Activated CD4-positive, CD25-positive, alpha-beta regulatory T cell treated with anti-CD3 and anti-CD28 coated beads, Interleukin-2, amount 50 U/mL, for 24 hours (primary cell): ENCODE data around the gene ZNF18.

ENCODE experiments used
- ATAC-seq, 2 donors: fragments of 150-1000 bp; cut with Tn5 transposase; one replicate each; pipeline ENCODE4 v1.10.0; 2021; ENCODE audit warnings: mild to moderate bottlenecking in 1 of 2, moderate library complexity in 1 of 2

Gene ZNF18, protein sequence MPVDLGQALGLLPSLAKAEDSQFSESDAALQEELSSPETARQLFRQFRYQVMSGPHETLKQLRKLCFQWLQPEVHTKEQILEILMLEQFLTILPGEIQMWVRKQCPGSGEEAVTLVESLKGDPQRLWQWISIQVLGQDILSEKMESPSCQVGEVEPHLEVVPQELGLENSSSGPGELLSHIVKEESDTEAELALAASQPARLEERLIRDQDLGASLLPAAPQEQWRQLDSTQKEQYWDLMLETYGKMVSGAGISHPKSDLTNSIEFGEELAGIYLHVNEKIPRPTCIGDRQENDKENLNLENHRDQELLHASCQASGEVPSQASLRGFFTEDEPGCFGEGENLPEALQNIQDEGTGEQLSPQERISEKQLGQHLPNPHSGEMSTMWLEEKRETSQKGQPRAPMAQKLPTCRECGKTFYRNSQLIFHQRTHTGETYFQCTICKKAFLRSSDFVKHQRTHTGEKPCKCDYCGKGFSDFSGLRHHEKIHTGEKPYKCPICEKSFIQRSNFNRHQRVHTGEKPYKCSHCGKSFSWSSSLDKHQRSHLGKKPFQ

DNA sequence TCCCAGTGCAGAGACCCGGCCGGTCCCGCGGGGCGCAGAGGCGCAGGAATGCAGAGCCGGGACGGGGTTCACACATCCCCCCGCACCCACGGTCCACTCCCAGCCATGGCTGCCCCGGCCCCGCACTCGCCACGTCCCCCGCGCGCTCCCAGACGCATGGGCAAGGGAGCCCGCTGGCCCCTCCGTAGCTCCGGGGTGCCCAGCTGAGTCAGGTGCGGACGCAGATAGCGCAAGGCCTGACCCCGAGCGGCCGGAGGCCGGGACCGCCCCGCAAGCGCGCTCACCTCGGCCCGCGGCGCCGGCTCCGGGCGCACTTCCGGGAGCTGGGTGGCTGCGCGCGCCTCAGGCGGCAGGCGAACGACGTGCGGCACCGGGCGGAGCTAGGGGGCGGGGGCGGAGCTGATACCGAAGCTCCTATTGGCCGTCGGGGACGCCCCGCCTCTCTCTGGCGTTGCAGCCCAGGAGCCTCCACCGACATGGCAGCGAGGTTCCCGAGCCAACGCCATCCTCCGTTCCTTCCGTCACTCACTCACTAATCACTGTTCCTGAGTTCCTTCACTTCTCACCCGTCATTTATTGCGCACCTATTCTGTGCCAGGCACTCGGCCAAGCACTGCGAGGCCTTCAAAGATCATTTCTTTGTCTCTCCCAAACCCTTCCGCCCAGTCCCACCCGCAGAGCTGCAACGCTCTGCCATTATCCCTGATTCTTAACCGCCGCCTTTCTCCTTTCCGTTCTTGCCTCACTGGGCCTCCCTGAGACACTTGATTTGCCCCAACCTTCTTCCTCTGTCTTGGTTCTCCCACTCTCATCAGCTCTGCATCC is at the start of gene ZNF18:
Gene ZNF18 (minus strand): TSS at position 329 of the 825 bp plus-strand sequence. CDS start 4,646 bp downstream, outside the sequence.
- ATAC-seq, result peak; percentile 97

DNA sequence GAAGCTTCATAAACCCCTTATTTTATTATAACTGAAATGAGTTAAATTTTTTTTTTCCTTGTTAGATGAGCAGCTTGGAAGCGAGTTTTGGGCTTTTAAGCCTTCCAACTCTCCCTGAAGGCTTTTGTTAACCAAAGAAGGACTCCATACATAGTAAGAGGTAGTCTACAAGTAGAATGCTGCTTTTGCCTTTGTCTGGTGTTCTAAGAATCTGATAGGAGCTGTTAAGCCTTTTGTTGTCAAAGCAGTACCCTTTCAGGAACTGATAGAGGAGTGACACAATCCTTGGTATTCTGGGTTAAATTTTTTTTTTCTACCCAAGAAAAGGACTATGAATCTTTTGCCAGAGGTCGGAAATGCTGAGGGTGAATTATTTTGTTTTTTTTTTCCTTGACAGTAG is 49.5 kb upstream of the ZNF18 start:
- no peak for ATAC-seq

DNA sequence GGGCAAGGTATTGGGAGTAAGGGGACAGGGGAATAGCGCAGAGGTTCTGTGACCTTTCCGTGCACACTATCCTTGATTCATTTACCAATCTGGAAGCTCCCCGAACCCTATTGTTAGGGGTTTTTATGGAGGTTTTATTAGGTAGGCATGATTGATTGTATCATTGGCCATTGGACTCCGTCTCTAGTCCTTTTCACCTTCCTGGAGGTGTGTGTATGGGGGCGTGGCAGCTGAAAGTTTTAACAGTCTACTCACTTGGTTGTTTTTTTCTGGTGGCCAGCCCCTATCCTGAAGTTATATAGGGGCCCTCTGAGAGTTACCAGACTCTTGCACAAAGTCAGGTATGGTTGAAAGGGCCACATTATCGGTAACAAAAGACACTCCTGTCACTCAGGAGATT is 46.4 kb upstream of the ZNF18 start:
- ATAC-seq, result no peak

DNA sequence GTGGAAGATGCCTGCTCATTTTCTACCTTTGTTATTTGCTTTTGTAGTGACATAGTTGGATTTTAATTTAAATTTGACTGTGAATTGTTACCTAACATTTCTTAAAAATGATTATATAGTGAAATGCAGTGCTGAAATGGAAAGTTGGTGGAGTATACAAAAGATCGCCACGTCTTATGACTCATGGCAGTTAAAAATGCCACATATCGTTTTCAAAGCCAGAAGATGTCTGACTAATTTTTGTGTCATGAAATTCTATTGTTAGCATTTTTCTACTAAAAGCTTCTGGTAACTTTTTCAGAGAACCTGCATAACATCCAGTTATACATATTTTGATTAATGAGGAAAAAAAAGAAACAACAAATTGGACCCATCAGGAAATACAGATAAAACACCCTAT is 44.0 kb upstream of the ZNF18 start:
- ATAC-seq, result peak; percentile 81 to 91

DNA sequence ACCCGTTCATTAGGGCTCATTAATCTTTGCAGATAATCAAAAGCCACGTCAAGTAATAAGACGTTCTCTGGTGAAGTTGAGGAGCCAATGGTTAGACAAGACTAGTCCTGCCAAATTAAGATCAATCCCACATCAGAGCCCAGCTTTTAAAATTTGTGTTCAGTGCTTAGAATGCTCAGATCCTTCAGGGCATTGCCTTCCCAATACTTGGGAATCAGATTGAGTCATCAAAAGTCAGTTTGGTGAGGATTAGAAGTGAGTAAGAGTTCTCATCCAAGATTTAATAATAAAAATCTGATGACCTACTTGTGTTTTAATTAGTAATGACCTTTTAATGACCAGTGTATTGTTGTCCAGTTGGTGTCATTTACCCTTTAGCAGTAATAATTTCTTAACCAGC is 43.2 kb upstream of the ZNF18 start:
- no peak for ATAC-seq

DNA sequence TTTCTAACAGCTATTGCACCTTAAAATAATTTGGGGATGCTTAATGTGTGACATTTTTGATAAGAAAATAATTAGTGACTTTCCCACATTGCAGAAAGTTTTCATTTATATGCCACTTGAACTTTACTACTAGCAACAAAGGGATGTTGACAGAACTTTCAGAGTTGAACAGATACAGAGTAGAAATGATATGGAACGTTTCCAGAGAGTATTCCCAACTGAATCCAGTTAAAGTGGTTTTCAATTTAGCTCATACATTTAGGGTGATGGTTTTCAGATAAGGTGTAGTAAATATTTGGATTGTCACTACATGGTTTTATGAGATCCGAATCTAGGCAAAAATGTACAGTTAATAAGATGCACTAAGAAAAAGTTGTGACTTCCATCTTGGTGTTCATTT is 40.7 kb upstream of the ZNF18 start:
- no peak for ATAC-seq

DNA sequence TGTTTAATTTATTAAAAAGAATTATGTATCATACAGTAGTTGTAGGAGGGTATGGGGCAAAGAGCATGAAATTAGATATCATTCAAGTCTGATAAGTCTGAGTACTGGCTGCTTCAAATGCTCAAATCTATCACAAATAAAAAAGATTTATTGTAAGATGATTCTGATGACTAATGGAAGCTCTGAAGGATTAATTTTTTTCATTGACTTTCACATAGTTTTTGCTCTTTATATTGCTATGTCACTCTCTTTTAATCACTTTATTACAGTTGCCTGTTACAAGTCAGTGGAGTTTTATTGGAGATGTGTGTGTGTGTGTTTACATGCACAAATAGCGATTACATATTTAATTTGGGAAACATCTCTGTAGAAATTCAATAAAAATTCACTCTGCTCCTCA is 38.4 kb upstream of the ZNF18 start:
- no peak for ATAC-seq

DNA sequence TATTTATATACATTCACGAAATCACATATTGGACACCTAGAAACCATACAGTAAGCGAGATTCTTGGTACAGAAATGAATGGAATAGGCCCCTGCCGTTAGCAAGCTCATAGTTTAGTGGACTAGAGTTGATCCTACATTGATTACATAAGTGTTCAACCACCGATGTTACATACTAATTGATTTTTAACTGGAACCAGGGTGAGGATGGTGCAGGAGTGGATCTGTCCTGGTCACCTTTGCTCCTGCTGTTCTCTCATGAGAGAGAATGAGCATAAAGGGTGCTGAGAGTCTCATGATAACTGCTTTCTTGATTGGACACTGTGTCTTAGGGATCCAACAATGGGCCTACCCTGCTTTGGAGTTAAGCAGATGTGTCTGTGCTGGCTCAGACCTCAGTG is 37.3 kb upstream of the ZNF18 start:
- ATAC-seq, result no peak

DNA sequence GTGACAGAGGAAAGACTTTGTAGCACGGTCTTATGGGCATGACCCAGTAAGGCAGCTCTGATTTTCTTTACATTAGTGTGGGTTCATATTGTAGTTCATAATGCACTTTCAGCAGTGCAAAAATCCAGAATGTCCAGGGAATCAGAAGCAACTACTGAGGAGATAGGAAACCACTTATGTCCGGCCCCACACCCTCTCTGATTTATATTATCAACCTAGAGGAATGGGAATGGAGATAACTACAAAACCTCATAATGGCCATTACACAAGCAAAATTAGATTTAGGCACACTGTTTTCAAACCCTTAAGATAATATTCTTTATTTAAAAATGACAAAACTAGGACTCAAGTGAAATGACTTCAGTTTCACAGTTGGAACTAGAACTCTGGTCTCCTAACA is 31.3 kb upstream of the ZNF18 start:
- no peak for ATAC-seq

DNA sequence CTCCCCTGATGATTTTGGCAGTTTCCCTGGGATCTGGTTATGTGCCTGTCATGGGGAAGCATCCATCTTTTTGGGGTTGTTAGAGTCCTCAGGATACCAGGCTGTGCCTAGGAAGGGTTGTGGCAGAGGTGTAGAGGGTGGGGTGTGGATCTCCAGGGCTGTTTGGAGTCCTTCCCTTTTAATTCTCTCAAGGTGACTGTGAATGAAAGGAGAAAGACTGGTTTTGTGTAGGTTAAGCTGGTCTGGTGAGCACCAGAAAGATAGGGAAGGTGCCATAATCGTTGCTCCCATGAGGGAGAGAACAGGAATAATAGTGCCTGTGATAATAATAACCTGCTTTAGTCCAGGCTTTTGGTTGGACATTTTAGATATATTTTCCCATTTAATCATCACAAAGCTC is 30.4 kb upstream of the ZNF18 start:
- ATAC-seq, result no peak

DNA sequence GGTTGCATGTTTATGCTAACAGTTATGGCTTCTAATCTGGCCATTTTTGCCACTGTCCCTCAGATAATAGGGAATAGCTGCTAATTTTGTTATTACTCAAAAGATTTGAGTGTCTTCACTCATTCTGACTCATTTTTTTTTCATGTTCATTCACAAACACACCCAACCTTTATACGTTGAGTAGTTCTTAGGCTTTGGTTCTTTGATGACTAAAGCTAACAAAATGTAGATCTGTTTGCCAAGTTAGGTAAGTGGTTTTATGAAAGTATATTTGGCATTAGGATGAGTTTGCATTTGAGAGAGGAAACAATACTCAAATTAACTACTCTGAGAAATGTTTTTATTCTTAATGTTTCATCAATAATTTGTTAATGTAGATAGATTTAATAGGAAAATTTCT is 27.1 kb upstream of the ZNF18 start:
- ATAC-seq, result peak in 1 of 2 donors; percentile 21

DNA sequence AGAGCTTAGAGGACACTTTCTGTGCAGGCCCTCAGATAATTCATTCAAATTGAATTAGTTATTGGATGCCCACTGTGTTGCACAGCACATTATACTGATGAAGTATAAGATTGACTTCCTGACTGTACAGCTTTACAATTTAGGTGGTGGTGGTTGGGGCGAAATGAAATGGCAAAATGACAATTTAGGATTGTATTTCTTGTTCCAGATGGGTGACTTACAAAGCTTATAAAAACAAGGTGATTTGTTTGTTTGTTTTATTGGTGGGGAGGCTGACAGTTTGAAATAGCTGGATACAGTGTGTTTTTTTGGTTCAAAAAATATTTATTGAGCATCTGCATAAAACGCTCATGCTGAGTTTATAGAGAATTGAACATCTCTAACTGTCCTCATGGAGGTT is 25.0 kb upstream of the ZNF18 start:
- ATAC-seq, result no peak

DNA sequence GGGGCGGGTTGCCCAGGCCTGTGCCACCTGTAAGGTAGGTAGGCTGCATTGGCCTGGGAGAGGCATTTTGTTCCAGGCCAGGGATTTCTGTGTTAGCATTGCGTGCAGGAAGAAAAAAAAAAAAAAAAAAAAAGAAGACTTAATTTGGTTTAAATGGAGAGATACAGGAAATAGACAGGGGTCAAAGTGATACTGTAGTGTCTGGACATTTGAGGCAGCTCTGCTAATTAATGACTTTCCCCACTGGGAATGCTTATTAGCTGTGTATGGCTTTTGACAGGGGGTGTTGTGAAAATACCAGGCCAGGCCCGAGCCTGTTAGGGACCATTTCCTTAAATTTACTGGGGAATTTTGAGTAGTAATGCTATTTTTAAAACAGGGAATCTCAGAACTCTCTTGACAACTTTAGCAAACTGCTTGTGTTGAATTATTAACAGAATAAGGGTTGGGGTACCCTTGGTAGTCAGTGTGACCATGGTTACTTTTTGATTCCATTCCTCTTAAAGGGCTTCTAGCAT is 24.4 kb upstream of the ZNF18 start:
- ATAC-seq, result no peak

DNA sequence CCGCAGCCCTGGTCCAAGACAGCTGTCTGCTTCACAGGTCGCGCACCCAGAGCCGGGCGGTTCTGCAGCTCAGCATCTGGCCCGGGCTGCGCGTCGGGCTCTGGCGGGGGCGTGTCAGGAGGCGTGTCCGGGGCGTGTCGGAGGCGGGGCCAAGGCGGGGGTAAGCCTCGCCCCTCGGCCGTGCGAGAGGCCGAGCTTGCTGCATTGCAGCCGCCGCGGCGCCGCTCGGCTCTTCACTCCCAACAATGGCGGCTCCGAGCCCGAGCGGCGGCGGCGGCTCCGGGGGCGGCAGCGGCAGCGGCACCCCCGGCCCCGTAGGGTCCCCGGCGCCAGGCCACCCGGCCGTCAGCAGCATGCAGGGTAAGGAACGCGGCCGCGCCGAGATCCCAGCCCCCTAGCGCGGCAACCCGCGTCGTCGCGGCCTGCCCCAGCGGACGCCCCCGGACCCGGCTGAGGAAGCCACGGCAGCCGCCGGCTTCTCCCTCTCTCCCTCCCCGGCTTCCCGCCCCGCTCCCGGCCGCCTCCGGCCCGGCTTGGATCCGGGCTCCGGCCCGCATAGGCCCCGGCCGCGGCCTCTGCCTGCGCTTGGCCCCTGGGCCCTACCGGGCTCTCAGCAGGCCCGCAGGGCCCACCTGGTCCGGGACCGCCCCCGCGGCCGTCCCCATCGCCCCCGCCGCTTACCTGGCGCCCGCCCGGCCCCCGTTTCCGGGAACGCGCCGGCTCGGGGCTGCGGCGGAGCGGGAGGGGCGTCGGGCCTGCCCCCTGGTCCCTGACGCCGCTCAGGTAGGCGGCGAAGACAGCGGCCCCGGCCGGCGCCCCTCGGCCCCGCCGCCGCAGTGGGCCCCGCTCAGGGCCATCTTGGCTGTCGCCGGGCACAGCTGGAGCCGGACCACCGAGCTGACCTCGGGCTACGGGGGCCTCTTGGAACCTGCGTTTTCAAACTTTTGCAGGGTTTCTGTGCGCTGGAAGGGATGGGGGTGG is 23.7 kb upstream of the ZNF18 start, which contains the start of gene MAP2K4:
Gene MAP2K4 (plus strand): TSS at position 236 of the 981 bp plus-strand sequence. CDS start 10 bp downstream, at position 246.
- peak; percentile 94 to 95 for ATAC-seq

DNA sequence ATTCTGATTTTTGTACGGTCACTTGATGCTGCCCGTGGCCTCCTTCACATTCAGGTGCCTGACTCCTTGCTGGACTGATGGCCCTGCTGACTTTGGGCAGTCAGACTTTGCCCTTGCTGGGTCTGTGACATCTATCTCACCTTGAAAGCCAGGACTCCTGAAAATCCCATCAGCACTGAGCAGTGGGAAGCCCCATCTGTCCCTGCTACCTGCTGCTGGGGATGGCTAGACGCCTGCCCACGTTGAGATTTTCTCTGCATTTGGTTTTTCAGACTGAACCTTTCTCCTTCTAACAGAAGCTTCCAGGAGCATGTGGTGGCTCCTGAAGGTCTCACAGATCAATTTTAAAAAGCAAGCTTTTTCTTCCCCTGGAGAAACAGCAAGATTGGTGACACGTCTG is 10.2 kb upstream of the ZNF18 start:
- no peak for ATAC-seq

DNA sequence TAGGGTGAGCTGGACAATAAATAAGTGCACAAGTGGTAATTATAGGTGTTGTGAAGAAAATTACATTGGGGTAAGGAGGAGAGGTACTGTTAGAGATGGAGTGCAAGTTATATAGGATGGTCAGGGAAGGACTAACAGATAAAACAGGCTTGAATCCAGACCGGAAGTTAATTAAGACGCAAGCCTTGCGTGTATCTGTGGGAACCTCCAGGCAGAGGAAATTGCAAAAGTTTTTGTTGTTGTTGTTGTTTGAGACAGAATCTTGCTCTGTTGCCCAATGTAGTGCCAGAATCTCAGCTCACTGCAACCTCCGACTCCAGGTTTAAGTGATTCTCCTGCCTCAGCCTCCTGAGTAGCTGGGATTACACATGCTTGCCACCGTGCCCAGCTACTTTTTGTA is 2.4 kb upstream of the ZNF18 start:
- ATAC-seq, result no peak

DNA sequence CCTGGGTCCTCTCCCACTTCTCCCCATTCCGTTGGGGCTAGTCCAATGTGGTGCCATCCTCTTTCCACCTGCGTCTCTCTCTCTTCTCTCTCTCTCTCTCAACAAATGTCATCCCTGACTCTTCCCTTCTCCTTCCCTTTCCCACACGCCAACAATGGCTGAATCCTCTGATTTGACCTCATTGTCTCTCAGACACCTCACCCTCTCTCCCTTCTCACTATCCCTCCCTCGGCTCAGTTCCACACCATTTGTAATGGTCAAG is 628 bp upstream of the ZNF18 start:
- ATAC-seq, result no peak

DNA sequence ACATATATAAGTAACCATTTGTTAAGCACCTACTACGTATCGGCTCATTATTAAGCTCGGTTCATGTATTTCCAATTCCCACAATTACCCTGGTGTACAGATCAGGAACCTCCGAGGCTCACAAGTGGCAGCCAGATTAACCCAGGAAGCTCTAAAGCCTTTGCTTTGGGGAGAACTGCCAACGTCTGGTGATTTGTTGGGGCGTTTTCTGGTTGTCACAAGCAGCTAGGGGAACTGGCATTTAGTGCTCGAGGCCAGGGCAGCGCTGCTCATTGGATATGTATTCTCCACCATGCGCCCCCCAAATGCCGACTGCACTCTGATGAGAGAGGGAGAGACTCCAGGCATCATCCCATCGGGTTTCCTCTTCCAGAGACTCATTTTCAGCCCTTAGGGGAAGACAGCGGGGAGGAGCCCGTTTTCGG is 541 bp downstream of the ZNF18 start:
- peak; percentile 8 to 18 for ATAC-seq

DNA sequence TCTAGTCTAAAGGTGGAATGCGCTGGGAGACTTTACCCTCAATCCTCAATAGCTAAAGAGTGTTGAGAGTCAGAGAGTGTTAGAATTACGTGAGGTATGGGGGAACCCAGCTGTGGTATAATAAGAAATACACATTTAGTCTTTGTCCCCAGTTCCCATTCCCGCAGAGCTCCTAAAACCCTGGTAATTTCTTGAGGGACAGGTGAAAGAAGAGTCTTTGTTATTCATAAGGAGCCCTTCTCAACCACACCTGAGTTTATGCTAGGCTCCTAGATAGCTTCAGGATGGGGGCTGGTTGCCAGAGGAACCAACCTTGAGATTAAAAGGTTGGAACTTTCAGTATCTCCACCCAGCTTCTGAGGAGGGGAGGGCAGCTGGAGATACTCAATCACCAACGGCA is 5.8 kb downstream of the ZNF18 start:
- ATAC-seq, result no peak

DNA sequence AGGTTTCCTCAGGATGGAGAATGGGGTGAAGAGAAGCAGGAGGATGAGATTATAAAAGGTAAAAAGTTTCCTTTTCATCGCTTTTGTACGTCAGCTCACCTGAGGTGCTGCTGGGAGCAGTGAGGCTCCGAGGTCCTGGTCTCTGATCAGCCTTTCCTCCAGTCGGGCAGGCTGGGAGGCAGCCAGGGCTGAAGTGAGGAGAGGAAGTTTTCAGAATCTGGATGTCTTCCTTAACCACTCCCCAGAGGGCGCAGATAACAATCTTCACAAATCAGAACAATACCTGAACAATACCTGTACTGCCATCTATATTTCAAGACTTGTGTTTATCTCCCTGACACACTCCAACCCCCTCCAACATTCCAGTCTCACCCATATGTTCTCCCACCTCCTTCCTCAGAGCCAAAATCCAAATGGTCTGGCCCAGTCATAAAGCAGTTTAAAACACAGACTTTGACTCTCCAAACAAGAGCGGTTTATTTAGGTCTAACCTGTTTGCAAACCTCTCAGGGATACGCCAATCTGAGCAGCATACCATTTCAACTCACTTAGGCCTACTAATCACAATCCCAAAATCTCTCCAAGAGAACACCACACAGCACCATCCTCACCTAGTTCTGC is 6.8 kb downstream of the ZNF18 start:
- ATAC-seq, result no peak

DNA sequence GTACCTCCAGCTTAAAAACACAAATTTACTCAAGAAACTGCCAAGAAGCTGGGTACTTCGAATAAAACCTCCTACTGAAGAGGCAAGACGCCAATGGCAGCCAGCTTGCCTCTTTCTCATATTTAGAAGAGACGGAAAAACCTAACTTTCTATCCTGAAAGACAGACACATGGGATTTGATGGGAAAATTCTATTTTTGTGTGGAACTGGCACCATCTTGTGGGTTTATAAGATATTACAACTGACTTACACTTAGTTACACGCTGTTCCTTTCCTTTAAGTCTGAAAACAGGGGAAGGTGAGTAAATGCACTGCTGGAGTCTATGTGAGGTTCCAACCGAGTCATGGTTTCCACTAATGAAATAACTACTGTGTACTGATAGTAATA is 10.3 kb downstream of the ZNF18 start:
- no peak for ATAC-seq
